Neural crest cell (in vitro differentiated cells): ENCODE measurements around the gene WDR90. TPM values are rescaled to one million over a fixed set of nuclear protein-coding genes. Genes with fewer than 3 reads are reported as not detected.

Experiments
- DNase-seq: peaks from one replicate; pipeline ENCODE4 v3.0.0; 2021; ENCODE audit warnings: low read depth, mixed read lengths, low spot score
- H3K27ac Mint-ChIP-seq: one replicate; pipeline ENCODE4 v1.8.0; 2021; ENCODE audit warnings: mild to moderate bottlenecking, mixed read lengths; ENCODE audit not compliant: unreplicated experiment
- H3K27me3 Mint-ChIP-seq: 2 replicates; pipeline ENCODE4 v1.8.0; 2021; ENCODE audit warnings: low read depth, mild to moderate bottlenecking, mixed read lengths
- H3K36me3 Mint-ChIP-seq: 2 replicates; pipeline ENCODE4 v1.8.0; 2021; ENCODE audit warnings: low read depth, mild to moderate bottlenecking, mixed read lengths
- H3K4me1 Mint-ChIP-seq: 2 replicates; pipeline ENCODE4 v1.8.0; 2021; ENCODE audit warnings: mixed read lengths
- H3K4me3 Mint-ChIP-seq: one replicate; pipeline ENCODE4 v1.8.0; 2021; ENCODE audit warnings: mild to moderate bottlenecking, mixed read lengths
- H3K9me3 Mint-ChIP-seq: 2 replicates; pipeline ENCODE4 v1.8.0; 2021; ENCODE audit warnings: mixed read lengths
- CTCF ChIP-seq: fragments of 200-600 bp; sonication (generic); conservative IDR thresholded peaks from 2 replicates; pipeline ENCODE4 v1.5.0; 2021; ENCODE audit warnings: antibody characterized with exemption, mild to moderate bottlenecking
- total RNA-seq: library from RNA; stranded (reverse); gene quantifications from 2 replicates; pipeline ENCODE4 v1.2.1, GENCODE V29; 2021

Gene WDR90
- total RNA-seq, 1 donor from 2014 or later, result 97.0 TPM

DNA sequence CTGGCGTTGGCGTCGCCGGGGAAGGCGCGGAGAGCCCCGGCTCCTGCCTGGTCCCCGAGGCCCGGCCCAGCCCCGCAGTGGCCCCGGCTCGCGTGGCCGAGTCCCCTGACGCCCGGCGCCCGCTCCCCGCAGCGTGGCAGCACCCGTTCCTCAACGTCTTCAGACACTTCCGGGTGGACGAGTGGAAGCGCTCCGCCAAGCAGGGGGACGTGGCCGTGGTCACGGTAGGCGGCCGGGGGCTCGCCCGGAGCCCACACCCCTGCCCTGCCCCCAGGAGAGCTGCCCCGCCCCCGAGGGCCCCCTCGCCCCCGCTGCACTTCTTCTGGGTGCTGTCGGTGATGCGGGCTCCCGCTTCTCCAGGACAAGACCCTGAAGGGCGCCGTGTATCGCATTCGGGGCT is 466 bp downstream of the WDR90 start:
- Mint-ChIP-seq H3K9me3 (no peaks in the 10 kb centered on the region), H3K27ac (no peak overlapping the region), H3K36me3 (no peaks in the 10 kb centered on the region), H3K4me3 (peak overlapping the region; percentile 74), H3K27me3 (no peaks in the 10 kb centered on the region), H3K4me1 (no peaks in the 10 kb centered on the region)
- DNase-seq, result no peak
- no peak for TF ChIP-seq CTCF

DNA sequence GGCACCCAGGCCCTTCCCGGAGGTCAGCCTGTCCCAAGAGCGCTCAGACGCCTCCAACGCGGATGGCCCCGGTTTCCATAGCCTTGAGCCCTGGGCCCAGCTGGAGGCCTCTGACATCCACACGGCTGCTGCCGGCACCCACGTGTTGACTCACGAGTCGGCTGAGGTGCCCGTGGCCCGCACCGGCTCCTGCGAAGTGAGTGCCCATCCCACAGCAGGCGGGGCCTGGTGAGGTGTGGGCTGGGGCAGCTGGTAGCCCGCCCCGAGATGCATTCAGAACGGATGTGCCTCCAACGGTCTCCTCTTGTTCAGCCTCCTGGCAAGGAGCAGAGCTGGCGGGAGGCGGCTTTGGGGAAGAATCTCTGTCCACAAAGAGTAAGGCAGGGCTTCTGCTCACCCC is 2.7 kb downstream of the WDR90 start:
- H3K4me3 Mint-ChIP-seq, result no peak overlapping the region
- H3K9me3 Mint-ChIP-seq, result no peaks in the 10 kb centered on the region
- no peak for TF ChIP-seq CTCF

DNA sequence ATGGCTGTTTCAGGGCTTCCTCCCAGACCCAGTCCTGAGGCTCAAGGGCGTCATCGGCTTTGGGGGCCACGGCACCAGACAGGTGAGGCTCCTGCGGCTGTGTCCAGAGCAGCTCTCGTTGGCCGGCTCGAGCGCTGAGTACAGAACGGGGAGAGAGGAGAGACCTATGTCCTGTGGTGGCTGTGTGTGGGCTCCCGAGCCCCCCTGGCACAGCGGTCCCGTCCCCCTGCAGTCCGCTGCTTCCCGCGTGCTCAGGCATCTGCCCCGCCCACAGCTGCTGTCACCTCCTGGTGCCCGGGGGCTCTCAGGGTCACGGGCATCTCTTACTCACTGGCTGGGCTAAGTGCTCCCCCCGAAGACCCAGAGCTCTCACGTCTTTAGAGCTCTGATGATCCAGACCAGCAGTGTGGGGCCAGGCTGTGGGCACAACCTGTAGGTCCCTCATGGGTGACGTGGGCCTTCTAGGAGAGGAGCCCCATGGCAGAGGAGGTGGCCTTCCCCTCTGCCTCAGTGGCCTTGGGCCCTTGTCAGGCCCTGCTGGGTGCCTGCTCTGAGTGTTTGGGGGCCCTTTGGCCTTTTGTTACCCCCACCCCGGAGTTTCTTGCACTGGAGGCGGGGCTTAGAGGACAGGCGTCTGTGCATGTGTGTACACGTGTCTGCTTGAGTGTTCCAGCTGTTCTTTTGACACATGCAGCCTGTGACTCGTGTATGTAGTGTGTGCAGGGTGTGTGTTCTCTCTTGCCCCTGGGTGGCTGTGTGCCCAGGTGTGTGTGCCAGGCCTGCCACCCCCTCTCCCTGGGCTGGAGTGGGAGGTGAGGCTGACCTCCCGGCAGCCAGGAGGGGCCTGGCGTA is 3.5 kb downstream of the WDR90 start:
- H3K27me3 Mint-ChIP-seq, result no peaks in the 10 kb centered on the region
- H3K9me3 Mint-ChIP-seq, result no peaks in the 10 kb centered on the region
- no peak for TF ChIP-seq CTCF
- no peak overlapping the region for H3K27ac Mint-ChIP-seq
- no peaks in the 10 kb centered on the region for H3K36me3 Mint-ChIP-seq
- DNase-seq, result no peak
- no peaks in the 10 kb centered on the region for H3K4me1 Mint-ChIP-seq
- no peak overlapping the region for H3K4me3 Mint-ChIP-seq

More for the DNA sequence above, 2.7 kb downstream of the WDR90 start:
- no peak for DNase-seq
- no peaks in the 10 kb centered on the region for H3K27me3 Mint-ChIP-seq
- no peaks in the 10 kb centered on the region for H3K36me3 Mint-ChIP-seq
- H3K4me1 Mint-ChIP-seq, result no peaks in the 10 kb centered on the region
- no peak overlapping the region for H3K27ac Mint-ChIP-seq

DNA sequence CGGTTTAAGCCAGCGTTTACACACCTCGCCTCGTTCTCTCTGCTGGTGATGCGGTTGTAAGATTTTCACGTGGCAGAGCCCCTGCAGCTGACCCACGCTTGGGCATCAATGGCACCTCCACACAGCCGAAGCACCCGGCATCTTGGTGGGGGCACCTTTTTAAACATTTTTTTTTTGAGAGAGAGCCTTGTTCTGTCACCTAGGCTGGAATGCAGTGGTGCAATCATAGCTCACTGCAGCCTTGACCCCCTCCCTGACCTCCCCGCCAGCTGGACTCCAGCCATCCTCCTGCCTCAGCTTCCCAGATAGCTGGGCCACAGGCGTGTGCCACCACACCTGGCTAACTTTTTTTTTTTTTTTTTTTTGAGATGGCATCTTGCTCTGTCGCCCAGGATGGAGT is 4.9 kb downstream of the WDR90 start:
- H3K9me3 Mint-ChIP-seq, result no peaks in the 10 kb centered on the region
- no peak for DNase-seq
- H3K4me3 Mint-ChIP-seq, result no peak overlapping the region
- no peaks in the 10 kb centered on the region for H3K4me1 Mint-ChIP-seq
- H3K36me3 Mint-ChIP-seq, result no peaks in the 10 kb centered on the region
- no peak overlapping the region for H3K27ac Mint-ChIP-seq
- TF ChIP-seq CTCF, result no peak
- no peaks in the 10 kb centered on the region for H3K27me3 Mint-ChIP-seq

GRCh38 chr16:657487-657886 is 8.3 kb downstream of the WDR90 start:
- Mint-ChIP-seq H3K27ac (no peak overlapping the region), H3K4me1 (peaks cover 6% of the 10 kb centered on the region), H3K27me3 (no peaks in the 10 kb centered on the region), H3K36me3 (no peaks in the 10 kb centered on the region), H3K4me3 (no peak overlapping the region), H3K9me3 (no peaks in the 10 kb centered on the region)
- no peak for DNase-seq
- TF ChIP-seq CTCF, result no peak
